ENCODE data around the gene APOL5.

GRCh38 chr22:35743326-35743860 is 25.7 kb downstream of the APOL5 start:
- no peak for TF ChIP-seq CTCF (optimal IDR thresholded peaks at IDR 0.05 in 1 of 3, IDR thresholded peaks at IDR 0.05 in 1 of 3, conservative IDR thresholded peaks at IDR 0.05 in 1 of 3; ENCODE audit: extremely low read depth in 1 of 3, insufficient read depth in 2 of 3, low read length in 3 of 3)
- TF ChIP-seq EZH2 (IDR thresholded peaks at IDR 0.05; ENCODE audit: low read length): no peak

Data from keratinocyte (primary cell).